DMS114 treated with DMSO at 0.1 percent for 48 hours (cell line): ENCODE measurements around the gene RND3.

Experiments
- DNase-seq: peaks from one replicate; lab custom pipeline; 2025; ENCODE audit not compliant: unreplicated experiment; lab: John Stamatoyannopoulos, UW

RND3 gene

GRCh38 chr2:150476809-150477302, 10.6 kb downstream of the RND3 start:
- DNase-seq = no peak

- DNase-seq = no peak
These were observed 11.2 kb downstream of the RND3 start for GRCh38 chr2:150476286-150476685.

- DNase-seq = no peak
These were observed 11.8 kb downstream of the RND3 start for GRCh38 chr2:150475479-150476250.

- no peak for DNase-seq
These were observed 13.0 kb downstream of the RND3 start for GRCh38 chr2:150474326-150475074.

GRCh38 chr2:150473767-150474166, 13.7 kb downstream of the RND3 start:
- no peak for DNase-seq

GRCh38 chr2:150472511-150472899, 15.0 kb downstream of the RND3 start:
- no peak for DNase-seq

GRCh38 chr2:150471813-150472510, 15.5 kb downstream of the RND3 start:
- no peak for DNase-seq

GRCh38 chr2:150470435-150470834, 17.0 kb downstream of the RND3 start:
- DNase-seq = no peak

GRCh38 chr2:150469706-150470274, 17.7 kb downstream of the RND3 start:
- no peak for DNase-seq

GRCh38 chr2:150468350-150468960, 19.0 kb downstream of the RND3 start:
- DNase-seq = no peak

GRCh38 chr2:150467621-150467963, 19.9 kb downstream of the RND3 start:
- no peak for DNase-seq

GRCh38 chr2:150466741-150467620, 20.5 kb downstream of the RND3 start:
- no peak for DNase-seq

- no peak for DNase-seq
These were observed 21.5 kb downstream of the RND3 start for GRCh38 chr2:150465703-150466569.

- no peak for DNase-seq
These were observed 22.5 kb downstream of the RND3 start for GRCh38 chr2:150464986-150465385.

- DNase-seq = no peak
These were observed 23.2 kb downstream of the RND3 start for GRCh38 chr2:150464270-150464669.

- no peak for DNase-seq
These were observed 24.7 kb downstream of the RND3 start for GRCh38 chr2:150462770-150463169.

GRCh38 chr2:150459281-150459680, 28.2 kb downstream of the RND3 start:
- DNase-seq = no peak

- no peak for DNase-seq
These were observed 36.7 kb downstream of the RND3 start for GRCh38 chr2:150450765-150451164.

GRCh38 chr2:150449856-150450255, 37.6 kb downstream of the RND3 start:
- no peak for DNase-seq
